Epithelial cell of esophagus (primary cell): ENCODE data around the gene CYP11A1.

ENCODE experiments used
- DNase-seq: peaks from one replicate; pipeline ENCODE4 v3.0.0; 2010; ENCODE audit warnings: low read depth
- H3K4me3 ChIP-seq: 2 replicates; pipeline ENCODE4 v1.5.1; 2011; ENCODE audit warnings: mild to moderate bottlenecking, low read length, control low read depth
- CTCF ChIP-seq: IDR thresholded peaks from 2 replicates; pipeline ENCODE4 v1.5.1; 2011; ENCODE audit warnings: low read depth, mild to moderate bottlenecking, low read length, control low read depth, inconsistent platforms; ENCODE audit not compliant: insufficient read depth; ENCODE audit errors: missing control alignments

The CYP11A1 gene

GRCh38 chr15:74387621-74388362 lies 20.3 kb upstream of the CYP11A1 start:
- no peak for DNase-seq
- H3K4me3 ChIP-seq = no peak overlapping the region
- TF ChIP-seq CTCF = no peak

- DNase-seq = no peak
- H3K4me3 ChIP-seq = no peak overlapping the region
- TF ChIP-seq CTCF = no peak
Observed at GRCh38 chr15:74387141-74387541, 19.7 kb upstream of the CYP11A1 start.

- no peak for DNase-seq
- no peak for TF ChIP-seq CTCF
- no peak overlapping the region for H3K4me3 ChIP-seq
Observed at GRCh38 chr15:74386496-74387140, 19.2 kb upstream of the CYP11A1 start.

- no peak for DNase-seq
- no peak for TF ChIP-seq CTCF
- no peak overlapping the region for H3K4me3 ChIP-seq
Observed at GRCh38 chr15:74385733-74386132, 18.3 kb upstream of the CYP11A1 start.

- peak; percentile 98 for DNase-seq
- H3K4me3 ChIP-seq = no peak overlapping the region
- TF ChIP-seq CTCF = no peak
Observed at GRCh38 chr15:74384881-74385643, 17.6 kb upstream of the CYP11A1 start.

GRCh38 chr15:74384566-74384880 lies 17.1 kb upstream of the CYP11A1 start:
- no peak for TF ChIP-seq CTCF
- no peak for DNase-seq
- H3K4me3 ChIP-seq = no peak overlapping the region
